Measurements from ENCODE around the gene CBLB. TPM values are rescaled to one million over a fixed set of nuclear protein-coding genes. Genes with fewer than 3 reads are reported as not detected.

The CBLB gene
- total RNA-seq, 1 donor from 2014 or later: 30.0 TPM

- DNase-seq (ENCODE audit: low read depth): no peak
- Histone ChIP-seq H3K36me3 (ENCODE audit: control insufficient read depth, insufficient read depth, low read length) (peaks cover 3% of the 10 kb centered on the region), H3K27me3 (ENCODE audit: control insufficient read depth, insufficient read depth, low read length) (no peaks in the 10 kb centered on the region), H3K4me3 (ENCODE audit: low read depth, low read length) (no peak overlapping the region)
- FAIRE-seq: no peak
- TF ChIP-seq CTCF (IDR thresholded peaks at IDR 0.05; ENCODE audit: insufficient read depth, low read length, severe bottlenecking): no peak
Measured at GRCh38 chr3:105745046-105745445, 123.8 kb downstream of the CBLB start.

GRCh38 chr3:105744202-105744601, 124.6 kb downstream of the CBLB start:
- Histone ChIP-seq H3K27me3 (ENCODE audit: control insufficient read depth, insufficient read depth, low read length) (no peaks in the 10 kb centered on the region), H3K36me3 (ENCODE audit: control insufficient read depth, insufficient read depth, low read length) (peaks cover 3% of the 10 kb centered on the region), H3K4me3 (ENCODE audit: low read depth, low read length) (no peak overlapping the region)
- no peak for TF ChIP-seq CTCF (IDR thresholded peaks at IDR 0.05; ENCODE audit: insufficient read depth, low read length, severe bottlenecking)
- FAIRE-seq: no peak
- DNase-seq (ENCODE audit: low read depth): no peak

- DNase-seq (ENCODE audit: low read depth) (no peak), FAIRE-seq (no peak)
- H3K4me3 ChIP-seq (ENCODE audit: low read depth, low read length): no peak overlapping the region
- no peak for TF ChIP-seq CTCF (IDR thresholded peaks at IDR 0.05; ENCODE audit: insufficient read depth, low read length, severe bottlenecking)
- H3K27me3 ChIP-seq (ENCODE audit: control insufficient read depth, insufficient read depth, low read length): no peaks in the 10 kb centered on the region
- peaks cover 1% of the 10 kb centered on the region for H3K36me3 ChIP-seq (ENCODE audit: control insufficient read depth, insufficient read depth, low read length)
Measured at GRCh38 chr3:105733356-105733755, 135.5 kb downstream of the CBLB start.

- TF ChIP-seq CTCF (IDR thresholded peaks at IDR 0.05; ENCODE audit: insufficient read depth, low read length, severe bottlenecking): no peak
- H3K27me3 ChIP-seq (ENCODE audit: control insufficient read depth, insufficient read depth, low read length): no peaks in the 10 kb centered on the region
- H3K4me3 ChIP-seq (ENCODE audit: low read depth, low read length): no peak overlapping the region
- FAIRE-seq (no peak), DNase-seq (ENCODE audit: low read depth) (no peak)
- H3K36me3 ChIP-seq (ENCODE audit: control insufficient read depth, insufficient read depth, low read length): peaks cover 1% of the 10 kb centered on the region
Measured at GRCh38 chr3:105731686-105732085, 137.1 kb downstream of the CBLB start.

- DNase-seq (ENCODE audit: low read depth): no peak
- Histone ChIP-seq H3K36me3 (ENCODE audit: control insufficient read depth, insufficient read depth, low read length) (peaks cover 1% of the 10 kb centered on the region), H3K27me3 (ENCODE audit: control insufficient read depth, insufficient read depth, low read length) (no peaks in the 10 kb centered on the region), H3K4me3 (ENCODE audit: low read depth, low read length) (no peak overlapping the region)
- FAIRE-seq: no peak
- TF ChIP-seq CTCF (IDR thresholded peaks at IDR 0.05; ENCODE audit: insufficient read depth, low read length, severe bottlenecking): no peak
Measured at GRCh38 chr3:105730801-105731354, 137.9 kb downstream of the CBLB start.

- H3K36me3 ChIP-seq (ENCODE audit: control insufficient read depth, insufficient read depth, low read length): peaks cover 1% of the 10 kb centered on the region
- no peaks in the 10 kb centered on the region for H3K27me3 ChIP-seq (ENCODE audit: control insufficient read depth, insufficient read depth, low read length)
- DNase-seq (ENCODE audit: low read depth) (no peak), FAIRE-seq (no peak)
- no peak overlapping the region for H3K4me3 ChIP-seq (ENCODE audit: low read depth, low read length)
- no peak for TF ChIP-seq CTCF (IDR thresholded peaks at IDR 0.05; ENCODE audit: insufficient read depth, low read length, severe bottlenecking)
Measured at GRCh38 chr3:105729667-105730066, 139.1 kb downstream of the CBLB start.
